Cardiac septum (tissue), 1 donor: ENCODE measurements around the gene MRI1. TPM values are rescaled to one million over a fixed set of nuclear protein-coding genes. Genes with fewer than 3 reads are reported as not detected.
"Not testable (repeated sequence)": the region's sequence is repeated elsewhere in the genome, so short reads cannot be mapped to it uniquely, and the experiment has no call there.

ENCODE experiments used
- DNase-seq: peaks from one replicate; pipeline ENCODE4 v3.0.0-alpha.2; 2020; ENCODE audit warnings: low spot score
- intact Hi-C: fragments of 100-400 bp; cut with DNase I; formaldehyde crosslinking; loops from one replicate; pipeline ENCODE4 v1.14.0; 2022
- total RNA-seq: library from RNA; stranded (reverse); fragmentation: NEBNext Ultra II Directional; extraction: Animal tissue kit (Norgen Biotek cat#: 25700); gene quantifications from one replicate; pipeline ENCODE4 v1.2.1, GENCODE V29; 2021
- donor health status: DM: no; HTN: no; CAD: no.

Gene MRI1
- total RNA-seq, 1 donor from 2014 or later, result 15.4 TPM

GRCh38 chr19:13784731-13785452, 20.6 kb downstream of the MRI1 start:
- intact Hi-C loops, result loop anchor here (1.0 to 10.0 kb wide), 3 partner anchors 47 to 290 kb away; partner anchors contain the start of gene MISP3
- DNase-seq, result peak; percentile 87

GRCh38 chr19:13788991-13789390, 24.7 kb downstream of the MRI1 start:
- DNase-seq, result no peak
- intact Hi-C loops, result loop anchor here (10.0 kb wide), 1 partner anchor 286 kb away; the partner anchor contains the start of gene MISP3

- DNase-seq, result no peak
- intact Hi-C loops, result no loop called here
These were observed 26.0 kb downstream of the MRI1 start for GRCh38 chr19:13790354-13790753.

GRCh38 chr19:13793317-13793716, 29.0 kb downstream of the MRI1 start:
- intact Hi-C loops, DNase-seq: not testable (repeated sequence)

- DNase-seq, result no peak
These were observed 30.1 kb downstream of the MRI1 start for GRCh38 chr19:13794398-13794756.

GRCh38 chr19:13794757-13795589, 30.7 kb downstream of the MRI1 start, which contains the start of gene ZSWIM4:
ZSWIM4 (plus strand) TSS chr19:13795443; CDS start chr19:13795649, 206 bp downstream.
- intact Hi-C loops, result loop anchor here (2.0 kb wide), 2 partner anchors 20 to 44 kb away; partner anchors contain the start of gene C19orf53
- DNase-seq, result peak; percentile 100

More at GRCh38 chr19:13794398-13794756, 30.1 kb downstream of the MRI1 start:
- intact Hi-C loops, result loop anchor here (2.0 kb wide), 2 partner anchors 20 to 44 kb away; partner anchors contain the start of gene C19orf53

- intact Hi-C loops, result loop anchor here (2.0 kb wide), 2 partner anchors 21 to 43 kb away; partner anchors contain the start of gene C19orf53
- no peak for DNase-seq
These were observed 31.4 kb downstream of the MRI1 start for GRCh38 chr19:13795595-13796300.

GRCh38 chr19:13796301-13797057, 32.2 kb downstream of the MRI1 start:
- DNase-seq, result peak; percentile 84
- intact Hi-C loops, result no loop called here

- no peak for DNase-seq
- intact Hi-C loops, result no loop called here
These were observed 32.7 kb downstream of the MRI1 start for GRCh38 chr19:13797058-13797440.

GRCh38 chr19:13797870-13798269, 33.5 kb downstream of the MRI1 start:
- DNase-seq, result no peak
- intact Hi-C loops, result no loop called here

- intact Hi-C loops, result no loop called here
- no peak for DNase-seq
These were observed 35.3 kb downstream of the MRI1 start for GRCh38 chr19:13799669-13800068.

GRCh38 chr19:13803038-13803437, 38.7 kb downstream of the MRI1 start:
- no peak for DNase-seq
- intact Hi-C loops, result no loop called here

- intact Hi-C loops, result no loop called here
- DNase-seq, result no peak
These were observed 40.7 kb downstream of the MRI1 start for GRCh38 chr19:13804830-13805683.

GRCh38 chr19:13806728-13807127, 42.4 kb downstream of the MRI1 start:
- intact Hi-C loops, result no loop called here

GRCh38 chr19:13807421-13808021, 43.2 kb downstream of the MRI1 start:
- DNase-seq, result no peak
- intact Hi-C loops, result no loop called here

More at GRCh38 chr19:13806728-13807127, 42.4 kb downstream of the MRI1 start:
- no peak for DNase-seq

GRCh38 chr19:13808856-13809255, 44.5 kb downstream of the MRI1 start:
- DNase-seq, result no peak
- intact Hi-C loops, result no loop called here

- DNase-seq, result no peak
- intact Hi-C loops, result no loop called here
These were observed 48.2 kb downstream of the MRI1 start for GRCh38 chr19:13812544-13812943.

- no peak for DNase-seq
- intact Hi-C loops, result no loop called here
These were observed 48.8 kb downstream of the MRI1 start for GRCh38 chr19:13813147-13813546.
